OCI-LY3 (cell line): Measurements from ENCODE around the gene ASAP2.

ENCODE experiments used
- EZH2phosphoT487 ChIP-seq: fragments of 200-600 bp; shearing (Covaris generic); IDR thresholded peaks from 2 replicates; pipeline ENCODE4 v1.6.1; 2018; ENCODE audit warnings: antibody characterized with exemption, mixed run types, low read depth
- TF ChIP-seq, protein P1 (sequence below): fragments of 200-600, 300-600 bp; sonication (generic); IDR thresholded peaks from 2 replicates; pipeline ENCODE4 v1.5.1; 2014; ENCODE audit warnings: antibody characterized with exemption, low read length, low read depth

DNA sequence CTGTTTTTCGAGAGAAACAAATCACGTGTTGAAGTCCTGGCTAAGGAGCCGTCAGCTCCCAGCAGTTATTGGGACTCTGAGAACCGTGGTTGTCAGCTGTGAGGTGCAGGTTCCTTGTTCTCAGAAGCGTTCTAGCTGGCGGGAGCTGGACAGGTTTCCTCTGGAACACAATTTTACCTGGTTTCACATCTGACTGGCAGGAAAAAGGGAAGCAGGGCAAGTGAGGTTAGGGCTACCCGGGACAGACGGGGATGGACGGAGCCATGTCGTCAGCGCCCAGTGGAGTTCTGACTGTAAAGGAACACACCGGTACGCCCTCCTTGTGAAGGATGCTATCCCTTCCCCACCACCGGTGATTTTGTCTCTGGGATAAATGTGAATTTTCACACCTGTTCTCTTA, 190.6 kb downstream of the ASAP2 start:
- TF ChIP-seq, protein P1, sequence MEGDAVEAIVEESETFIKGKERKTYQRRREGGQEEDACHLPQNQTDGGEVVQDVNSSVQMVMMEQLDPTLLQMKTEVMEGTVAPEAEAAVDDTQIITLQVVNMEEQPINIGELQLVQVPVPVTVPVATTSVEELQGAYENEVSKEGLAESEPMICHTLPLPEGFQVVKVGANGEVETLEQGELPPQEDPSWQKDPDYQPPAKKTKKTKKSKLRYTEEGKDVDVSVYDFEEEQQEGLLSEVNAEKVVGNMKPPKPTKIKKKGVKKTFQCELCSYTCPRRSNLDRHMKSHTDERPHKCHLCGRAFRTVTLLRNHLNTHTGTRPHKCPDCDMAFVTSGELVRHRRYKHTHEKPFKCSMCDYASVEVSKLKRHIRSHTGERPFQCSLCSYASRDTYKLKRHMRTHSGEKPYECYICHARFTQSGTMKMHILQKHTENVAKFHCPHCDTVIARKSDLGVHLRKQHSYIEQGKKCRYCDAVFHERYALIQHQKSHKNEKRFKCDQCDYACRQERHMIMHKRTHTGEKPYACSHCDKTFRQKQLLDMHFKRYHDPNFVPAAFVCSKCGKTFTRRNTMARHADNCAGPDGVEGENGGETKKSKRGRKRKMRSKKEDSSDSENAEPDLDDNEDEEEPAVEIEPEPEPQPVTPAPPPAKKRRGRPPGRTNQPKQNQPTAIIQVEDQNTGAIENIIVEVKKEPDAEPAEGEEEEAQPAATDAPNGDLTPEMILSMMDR, result no peak
- TF ChIP-seq EZH2phosphoT487, result no peak
